Activated CD8-positive, alpha-beta T cell treated with anti-CD3 and anti-CD28 coated beads for 36 hours (primary cell): ENCODE results near the gene HTRA3. TPM values are rescaled to one million over a fixed set of nuclear protein-coding genes. Genes with fewer than 3 reads are reported as not detected.

Experiments
- ATAC-seq: fragments of 200-7000 bp; cut with Tn5 transposase; one replicate; pipeline ENCODE4 v1.10.0; 2021; ENCODE audit warnings: mild to moderate bottlenecking, moderate library complexity
- CTCF ChIA-PET: fragments of 350-600 bp; sonication (Branson Sonifier 250); formaldehyde crosslinking; loops from one replicate; lab custom pipeline; 2021; ENCODE audit warnings: antibody characterized with exemption; lab: Charles Lee
- POLR2A ChIA-PET: fragments of 350-600 bp; sonication (Branson Sonifier 250); formaldehyde crosslinking; loops from one replicate; lab custom pipeline; 2021; ENCODE audit warnings: antibody characterized with exemption; lab: Charles Lee
- DNase-seq: peaks from one replicate; pipeline ENCODE4 v3.0.0-alpha.2; 2020
- H3K27ac Mint-ChIP-seq: one replicate; pipeline ENCODE4 v1.8.0; 2021; ENCODE audit warnings: mild to moderate bottlenecking, mixed read lengths
- H3K27me3 Mint-ChIP-seq: one replicate; pipeline ENCODE4 v1.8.0; 2021; ENCODE audit warnings: mixed read lengths
- H3K36me3 Mint-ChIP-seq: one replicate; pipeline ENCODE4 v1.8.0; 2021; ENCODE audit warnings: low read depth, mixed read lengths
- H3K4me1 Mint-ChIP-seq: one replicate; pipeline ENCODE4 v1.8.0; 2021; ENCODE audit warnings: low read depth, mixed read lengths
- H3K4me3 Mint-ChIP-seq: one replicate; pipeline ENCODE4 v1.8.0; 2021; ENCODE audit warnings: mild to moderate bottlenecking, moderate library complexity, mixed read lengths
- H3K9me3 Mint-ChIP-seq: one replicate; pipeline ENCODE4 v1.8.0; 2021; ENCODE audit warnings: mixed read lengths
- intact Hi-C: fragments of 100-400 bp; cut with micrococcal nuclease; formaldehyde crosslinking; loops from one replicate; pipeline ENCODE4 v1.10.0; 2022
- total RNA-seq, 2 experiments: library from RNA; stranded (reverse); gene quantifications; one replicate each; pipeline ENCODE4 v1.2.3, GENCODE V29; 2021
- TF ChIP-seq, protein P1 (sequence below): fragments of 200-600 bp; IDR thresholded peaks from one replicate; pipeline ENCODE4 v1.8.0; 2022; ENCODE audit warnings: antibody characterized with exemption, mild to moderate bottlenecking

HTRA3 gene
- total RNA-seq, 2 experiments from 2014 or later = 0.11 TPM; not detected in 1

DNA sequence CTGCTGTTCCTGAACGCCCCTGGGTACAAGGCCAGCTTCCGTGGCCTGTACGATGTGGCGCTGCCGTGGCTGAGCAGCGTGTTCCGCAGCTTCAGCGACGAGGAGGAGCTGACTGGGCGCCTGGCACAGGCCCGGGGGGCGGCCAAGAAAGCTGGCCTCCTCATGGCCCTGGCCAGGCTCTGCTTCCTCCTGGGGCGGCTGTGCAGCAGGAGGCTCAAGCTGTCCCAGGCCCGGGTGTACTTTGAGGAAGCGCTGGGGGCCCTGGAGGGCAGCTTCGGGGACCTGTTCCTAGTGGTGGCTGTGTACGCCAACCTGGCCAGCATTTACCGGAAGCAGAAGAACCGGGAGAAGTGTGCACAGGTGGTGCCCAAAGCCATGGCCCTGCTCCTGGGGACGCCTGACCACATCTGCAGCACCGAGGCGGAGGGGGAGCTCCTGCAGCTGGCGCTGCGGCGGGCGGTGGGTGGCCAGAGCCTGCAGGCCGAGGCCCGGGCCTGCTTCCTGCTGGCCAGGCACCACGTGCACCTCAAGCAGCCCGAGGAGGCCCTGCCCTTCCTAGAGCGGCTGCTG, 42.3 kb upstream of the HTRA3 start:
- no peaks in the 10 kb centered on the region for H3K9me3 Mint-ChIP-seq
- ChIA-PET CTCF (interaction anchor here (1.1 to 2.4 kb wide), 3 partner anchors 15 to 181 kb away, joined by 3 to 8 read pairs (median 4); no protein-coding TSS in a partner anchor), POLR2A (interaction anchor here (0.5 to 5.3 kb wide), 6 partner anchors 9 to 363 kb away, joined by 3 to 23 read pairs (median 4); partner anchors contain the start of gene SH3TC1)
- no peaks in the 10 kb centered on the region for H3K27me3 Mint-ChIP-seq
- H3K27ac Mint-ChIP-seq = no peak overlapping the region
- H3K4me3 Mint-ChIP-seq = no peak overlapping the region
- peaks cover 14% of the 10 kb centered on the region for H3K36me3 Mint-ChIP-seq
- TF ChIP-seq, protein P1, sequence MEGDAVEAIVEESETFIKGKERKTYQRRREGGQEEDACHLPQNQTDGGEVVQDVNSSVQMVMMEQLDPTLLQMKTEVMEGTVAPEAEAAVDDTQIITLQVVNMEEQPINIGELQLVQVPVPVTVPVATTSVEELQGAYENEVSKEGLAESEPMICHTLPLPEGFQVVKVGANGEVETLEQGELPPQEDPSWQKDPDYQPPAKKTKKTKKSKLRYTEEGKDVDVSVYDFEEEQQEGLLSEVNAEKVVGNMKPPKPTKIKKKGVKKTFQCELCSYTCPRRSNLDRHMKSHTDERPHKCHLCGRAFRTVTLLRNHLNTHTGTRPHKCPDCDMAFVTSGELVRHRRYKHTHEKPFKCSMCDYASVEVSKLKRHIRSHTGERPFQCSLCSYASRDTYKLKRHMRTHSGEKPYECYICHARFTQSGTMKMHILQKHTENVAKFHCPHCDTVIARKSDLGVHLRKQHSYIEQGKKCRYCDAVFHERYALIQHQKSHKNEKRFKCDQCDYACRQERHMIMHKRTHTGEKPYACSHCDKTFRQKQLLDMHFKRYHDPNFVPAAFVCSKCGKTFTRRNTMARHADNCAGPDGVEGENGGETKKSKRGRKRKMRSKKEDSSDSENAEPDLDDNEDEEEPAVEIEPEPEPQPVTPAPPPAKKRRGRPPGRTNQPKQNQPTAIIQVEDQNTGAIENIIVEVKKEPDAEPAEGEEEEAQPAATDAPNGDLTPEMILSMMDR = no peak
- intact Hi-C loops = no loop called here
- H3K4me1 Mint-ChIP-seq = peaks cover 56% of the 10 kb centered on the region
- no peak for DNase-seq
- no peak for ATAC-seq

DNA sequence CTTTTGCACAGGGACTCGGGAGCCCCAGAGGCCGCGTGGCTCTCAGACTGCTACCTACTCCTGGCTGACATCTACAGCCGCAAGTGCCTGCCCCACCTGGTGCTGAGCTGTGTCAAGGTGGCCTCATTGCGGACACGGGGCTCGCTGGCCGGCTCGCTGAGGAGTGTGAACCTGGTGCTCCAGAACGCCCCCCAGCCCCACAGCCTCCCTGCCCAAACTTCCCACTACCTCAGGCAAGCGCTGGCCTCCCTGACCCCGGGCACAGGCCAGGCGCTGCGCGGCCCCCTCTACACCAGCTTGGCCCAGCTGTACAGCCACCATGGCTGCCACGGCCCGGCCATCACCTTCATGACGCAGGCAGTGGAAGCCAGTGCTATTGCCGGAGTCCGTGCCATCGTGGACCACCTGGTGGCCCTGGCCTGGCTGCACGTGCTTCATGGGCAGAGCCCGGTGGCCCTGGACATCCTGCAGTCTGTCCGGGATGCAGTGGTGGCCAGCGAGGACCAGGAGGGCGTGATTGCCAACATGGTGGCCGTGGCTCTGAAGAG, 41.7 kb upstream of the HTRA3 start:
- intact Hi-C loops = no loop called here
- DNase-seq (no peak), ATAC-seq (no peak)
- H3K27ac Mint-ChIP-seq = no peak overlapping the region
- H3K27me3 Mint-ChIP-seq = no peaks in the 10 kb centered on the region
- TF ChIP-seq, protein P1 = no peak
- H3K4me3 Mint-ChIP-seq = no peak overlapping the region
- peaks cover 52% of the 10 kb centered on the region for H3K4me1 Mint-ChIP-seq
- ChIA-PET POLR2A (interaction anchor here (1.2 to 5.3 kb wide), 6 partner anchors 9 to 201 kb away, joined by 3 to 23 read pairs (median 4); partner anchors contain the start of gene SH3TC1), CTCF (interaction anchor here (1.1 to 2.4 kb wide), 3 partner anchors 15 to 25 kb away, joined by 3 to 10 read pairs (median 8); no protein-coding TSS in a partner anchor)
- no peaks in the 10 kb centered on the region for H3K9me3 Mint-ChIP-seq
- peaks cover 12% of the 10 kb centered on the region for H3K36me3 Mint-ChIP-seq

DNA sequence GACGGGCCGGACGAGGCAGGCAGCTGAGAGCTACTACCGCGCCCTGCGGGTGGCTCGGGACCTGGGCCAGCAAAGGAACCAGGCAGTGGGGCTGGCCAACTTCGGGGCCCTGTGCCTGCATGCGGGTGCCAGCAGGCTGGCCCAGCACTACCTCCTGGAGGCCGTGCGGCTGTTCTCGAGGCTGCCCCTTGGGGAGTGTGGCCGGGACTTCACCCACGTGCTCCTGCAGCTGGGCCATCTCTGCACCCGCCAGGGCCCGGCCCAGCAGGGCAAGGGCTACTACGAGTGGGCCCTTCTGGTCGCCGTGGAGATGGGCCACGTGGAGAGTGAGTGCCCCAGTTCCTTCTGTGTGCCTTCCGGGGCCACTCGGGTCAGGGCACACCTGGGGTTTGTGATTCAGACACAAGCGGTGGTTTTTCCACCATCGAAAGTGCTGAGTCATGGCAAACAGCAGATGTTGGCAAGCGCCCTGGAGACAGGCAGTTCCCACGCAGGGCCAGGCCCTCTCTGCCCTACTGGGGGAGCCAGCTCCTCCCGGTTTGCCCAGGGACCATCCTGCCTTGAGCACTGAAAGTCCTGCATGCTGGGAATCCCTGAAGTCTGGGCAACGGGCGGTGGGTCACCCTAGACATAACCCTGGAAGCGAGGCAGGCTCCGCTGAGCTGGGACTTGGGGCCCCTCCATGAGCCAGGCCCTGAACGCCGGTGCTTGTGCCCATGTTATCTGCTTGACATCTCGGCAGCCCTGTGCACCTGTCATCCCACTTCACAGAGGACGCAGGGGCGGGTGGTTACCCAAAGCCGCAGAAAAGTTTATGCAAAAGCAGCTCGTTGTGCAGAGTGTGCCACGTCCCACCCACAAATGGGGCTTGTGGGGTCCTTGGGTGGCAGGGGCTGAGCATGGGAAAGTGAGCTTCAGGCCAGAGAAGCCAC, 41.0 kb upstream of the HTRA3 start:
- TF ChIP-seq, protein P1 = no peak
- Mint-ChIP-seq H3K27me3 (no peaks in the 10 kb centered on the region), H3K4me1 (peaks cover 51% of the 10 kb centered on the region), H3K36me3 (peaks cover 10% of the 10 kb centered on the region), H3K4me3 (peak overlapping the region; percentile 15), H3K9me3 (no peaks in the 10 kb centered on the region), H3K27ac (peak overlapping the region; percentile 81)
- DNase-seq (peak; percentile 95), ATAC-seq (peak; percentile 79)
- intact Hi-C loops = no loop called here
- POLR2A ChIA-PET = interaction anchor here (1.2 to 5.3 kb wide), 6 partner anchors 10 to 200 kb away, joined by 3 to 23 read pairs (median 4); partner anchors contain the start of gene SH3TC1
- CTCF ChIA-PET = interaction anchor here (0.8 to 1.4 kb wide), 8 partner anchors 13 to 61 kb away, joined by 3 to 10 read pairs (median 3); partner anchors contain the start of gene SH3TC1

DNA sequence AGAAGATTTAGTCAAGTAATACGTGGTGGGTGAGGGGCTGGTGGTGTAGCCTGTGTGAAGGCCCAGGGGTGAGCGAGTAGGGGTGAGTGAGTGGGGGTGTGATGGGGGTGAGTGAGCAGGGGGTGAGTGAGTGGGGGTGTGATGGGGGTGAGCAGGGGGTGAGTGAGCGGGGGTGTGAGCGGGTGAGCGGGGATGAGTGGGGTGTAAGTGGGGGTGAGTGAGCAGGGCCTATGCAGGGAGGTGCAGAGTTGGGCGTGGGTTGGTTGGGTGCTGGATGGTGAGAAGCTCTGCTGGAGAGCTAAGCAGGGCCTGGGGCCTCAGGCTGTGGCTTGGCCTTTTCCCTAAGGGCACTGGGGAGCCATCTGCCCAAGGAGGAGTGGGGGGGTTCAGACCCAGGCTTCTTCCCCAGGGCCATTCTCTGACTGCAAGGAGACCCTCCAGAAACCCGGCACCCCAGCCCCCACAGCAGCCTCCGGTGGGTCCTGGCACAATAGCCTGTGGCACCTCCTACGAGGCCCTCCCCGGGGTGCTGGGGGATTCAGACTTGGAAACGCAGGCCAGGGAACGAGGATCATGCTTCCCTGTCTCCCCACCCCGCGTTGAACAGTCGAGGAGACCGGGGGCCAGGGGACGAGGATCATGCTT, 40.1 kb upstream of the HTRA3 start:
- ChIA-PET POLR2A (interaction anchor here (1.6 to 5.3 kb wide), 3 partner anchors 28 to 199 kb away, joined by 4 to 23 read pairs (median 4); partner anchors contain the start of gene SH3TC1), CTCF (interaction anchor here (0.8 to 1.4 kb wide), 7 partner anchors 13 to 62 kb away, joined by 3 to 10 read pairs (median 3); partner anchors contain the start of gene SH3TC1)
- ATAC-seq (peak; percentile 43), DNase-seq (peak; percentile 58)
- Mint-ChIP-seq H3K4me1 (peaks cover 44% of the 10 kb centered on the region), H3K27ac (peak overlapping the region; percentile 81), H3K36me3 (peaks cover 2% of the 10 kb centered on the region), H3K27me3 (no peaks in the 10 kb centered on the region), H3K9me3 (no peaks in the 10 kb centered on the region), H3K4me3 (peak overlapping the region; percentile 15)
- TF ChIP-seq, protein P1 = no peak
- intact Hi-C loops = no loop called here
